GM18526 (cell line): ENCODE results near the gene SOX5.

ENCODE experiments used
- POLR2A ChIP-seq: IDR thresholded peaks from 3 replicates; pipeline ENCODE4 v1.6.1; 2011; ENCODE audit not compliant: insufficient read length; ENCODE audit errors: extremely low read depth

Gene SOX5

GRCh38 chr12:23949348-23950209 lies at the start of gene SOX5:
TSS of gene SOX5 (minus strand) at chr12:23949670. CDS start at chr12:23949601, 69 bp downstream.
- no peak for TF ChIP-seq POLR2A

- no peak for TF ChIP-seq POLR2A
Observed at GRCh38 chr12:23987046-23987445, 37.6 kb upstream of the SOX5 start.

GRCh38 chr12:23980826-23981225 lies 31.4 kb upstream of the SOX5 start:
- no peak for TF ChIP-seq POLR2A

GRCh38 chr12:23964812-23965211 lies 15.3 kb upstream of the SOX5 start:
- TF ChIP-seq POLR2A = no peak

GRCh38 chr12:23959826-23960225 lies 10.4 kb upstream of the SOX5 start:
- TF ChIP-seq POLR2A = no peak

GRCh38 chr12:23954332-23954731 lies 4.9 kb upstream of the SOX5 start:
- TF ChIP-seq POLR2A = no peak

- no peak for TF ChIP-seq POLR2A
Observed at GRCh38 chr12:23952071-23952470, 2.6 kb upstream of the SOX5 start.

- TF ChIP-seq POLR2A = no peak
Observed at GRCh38 chr12:23950775-23951451, 1.4 kb upstream of the SOX5 start.

- no peak for TF ChIP-seq POLR2A
Observed at GRCh38 chr12:23950210-23950774, 822 bp upstream of the SOX5 start.

- TF ChIP-seq POLR2A = no peak
Observed at GRCh38 chr12:23948291-23948690, 1.2 kb downstream of the SOX5 start.

GRCh38 chr12:23947395-23947794 lies 2.1 kb downstream of the SOX5 start:
- no peak for TF ChIP-seq POLR2A

GRCh38 chr12:23945249-23945648 lies 4.2 kb downstream of the SOX5 start:
- TF ChIP-seq POLR2A = no peak

GRCh38 chr12:23944067-23944466 lies 5.4 kb downstream of the SOX5 start:
- TF ChIP-seq POLR2A = no peak

- no peak for TF ChIP-seq POLR2A
Observed at GRCh38 chr12:23942841-23943240, 6.6 kb downstream of the SOX5 start.

GRCh38 chr12:23941780-23942179 lies 7.7 kb downstream of the SOX5 start:
- TF ChIP-seq POLR2A = no peak

GRCh38 chr12:23938422-23938821 lies 11.0 kb downstream of the SOX5 start:
- TF ChIP-seq POLR2A = no peak
